Dendritic cell treated with granulocyte-macrophage colony-stimulating factor and Interleukin-4, amounts not matched to agents 40 ng/mL and 50 ng/mL, for 4 days (primary cell): Measurements from ENCODE around the gene GNAS.

Experiments
- H3K27ac Mint-ChIP-seq: one replicate; pipeline ENCODE4 v1.8.0; 2022; ENCODE audit warnings: mild to moderate bottlenecking, mixed read lengths
- H3K27me3 Mint-ChIP-seq: one replicate; pipeline ENCODE4 v1.8.0; 2022; ENCODE audit warnings: mild to moderate bottlenecking, mixed read lengths
- H3K36me3 Mint-ChIP-seq: one replicate; pipeline ENCODE4 v1.8.0; 2022; ENCODE audit warnings: low read depth, mixed read lengths
- H3K4me1 Mint-ChIP-seq: one replicate; pipeline ENCODE4 v1.8.0; 2022; ENCODE audit warnings: low read depth, mixed read lengths
- H3K4me3 Mint-ChIP-seq: one replicate; pipeline ENCODE4 v1.8.0; 2022; ENCODE audit warnings: mild to moderate bottlenecking, moderate library complexity, mixed read lengths
- H3K9me3 Mint-ChIP-seq: one replicate; pipeline ENCODE4 v1.8.0; 2022; ENCODE audit warnings: mixed read lengths
- intact Hi-C: fragments of 100-400 bp; cut with micrococcal nuclease; formaldehyde crosslinking; loops from one replicate; pipeline ENCODE4 v1.15.0; 2022

The GNAS gene

DNA sequence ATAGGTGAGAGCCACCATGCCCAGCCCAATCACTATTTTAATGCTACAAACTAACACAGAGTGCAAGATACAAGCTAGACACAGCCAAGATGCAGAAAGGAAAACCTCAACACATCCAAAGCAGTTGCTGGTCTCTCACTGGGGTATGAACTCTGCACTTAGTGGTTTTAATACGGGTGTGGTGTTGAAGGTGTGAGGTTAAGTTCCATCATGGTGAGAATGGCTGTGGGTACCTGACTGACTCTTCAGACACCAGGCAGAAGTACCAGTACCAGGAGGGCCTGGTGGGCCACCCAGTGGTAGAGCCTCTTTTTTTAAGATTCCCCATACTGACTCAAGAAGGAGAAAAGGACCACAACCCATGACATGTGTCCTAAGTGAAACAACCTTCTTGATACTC, 14.8 kb upstream of the GNAS start:
- H3K27me3 Mint-ChIP-seq: peaks cover 81% of the 10 kb centered on the region
- H3K27ac Mint-ChIP-seq: no peak overlapping the region
- intact Hi-C loops: no loop called here
- H3K4me3 Mint-ChIP-seq: no peak overlapping the region
- peaks cover 8% of the 10 kb centered on the region for H3K9me3 Mint-ChIP-seq
- H3K4me1 Mint-ChIP-seq: peaks cover 8% of the 10 kb centered on the region
- no peaks in the 10 kb centered on the region for H3K36me3 Mint-ChIP-seq

DNA sequence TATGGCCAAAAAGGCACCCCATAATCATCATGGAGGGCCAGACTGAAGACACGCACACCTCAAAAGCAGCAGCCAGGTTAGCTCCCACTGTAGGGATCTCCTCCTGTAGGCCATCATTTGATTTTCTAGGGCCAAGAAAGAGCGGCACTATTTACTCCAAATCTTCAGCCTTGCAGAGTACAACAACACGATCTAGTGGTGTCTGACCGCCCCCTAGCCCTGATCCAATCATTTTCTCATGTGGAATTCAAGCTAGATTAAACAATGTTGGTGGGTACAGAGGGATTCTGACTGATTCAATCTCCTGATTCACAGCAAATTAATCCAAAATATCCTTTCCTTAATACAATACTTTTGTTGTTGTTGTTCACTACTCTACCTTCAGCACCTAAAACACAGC, 14.3 kb upstream of the GNAS start:
- H3K27ac Mint-ChIP-seq: no peak overlapping the region
- peaks cover 80% of the 10 kb centered on the region for H3K27me3 Mint-ChIP-seq
- intact Hi-C loops: no loop called here
- H3K36me3 Mint-ChIP-seq: no peaks in the 10 kb centered on the region
- H3K4me3 Mint-ChIP-seq: no peak overlapping the region
- peaks cover 8% of the 10 kb centered on the region for H3K9me3 Mint-ChIP-seq
- H3K4me1 Mint-ChIP-seq: peaks cover 8% of the 10 kb centered on the region

DNA sequence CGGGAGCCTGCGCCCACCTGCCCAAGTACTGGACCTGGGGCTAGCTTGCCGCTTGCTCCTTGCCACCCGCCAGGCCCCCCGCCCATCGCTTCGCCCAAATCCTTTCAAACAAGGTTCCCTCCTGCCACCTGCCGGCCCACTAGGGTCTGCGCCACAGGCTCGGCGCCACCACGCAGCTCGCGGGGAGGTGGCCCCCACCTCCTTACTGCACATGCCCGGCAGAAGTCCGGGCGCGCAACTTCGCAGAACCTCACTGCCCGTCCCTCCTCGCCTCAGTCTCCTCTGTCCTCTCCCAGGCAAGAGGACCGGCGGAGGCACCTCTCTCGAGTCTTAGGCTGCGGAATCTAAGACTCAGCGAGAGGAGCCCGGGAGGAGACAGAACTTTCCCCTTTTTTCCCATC, 13.0 kb upstream of the GNAS start:
- H3K36me3 Mint-ChIP-seq: no peaks in the 10 kb centered on the region
- no peak overlapping the region for H3K4me3 Mint-ChIP-seq
- H3K9me3 Mint-ChIP-seq: peaks cover 8% of the 10 kb centered on the region
- H3K4me1 Mint-ChIP-seq: peaks cover 8% of the 10 kb centered on the region
- intact Hi-C loops: no loop called here
- no peak overlapping the region for H3K27ac Mint-ChIP-seq
- peaks cover 83% of the 10 kb centered on the region for H3K27me3 Mint-ChIP-seq

DNA sequence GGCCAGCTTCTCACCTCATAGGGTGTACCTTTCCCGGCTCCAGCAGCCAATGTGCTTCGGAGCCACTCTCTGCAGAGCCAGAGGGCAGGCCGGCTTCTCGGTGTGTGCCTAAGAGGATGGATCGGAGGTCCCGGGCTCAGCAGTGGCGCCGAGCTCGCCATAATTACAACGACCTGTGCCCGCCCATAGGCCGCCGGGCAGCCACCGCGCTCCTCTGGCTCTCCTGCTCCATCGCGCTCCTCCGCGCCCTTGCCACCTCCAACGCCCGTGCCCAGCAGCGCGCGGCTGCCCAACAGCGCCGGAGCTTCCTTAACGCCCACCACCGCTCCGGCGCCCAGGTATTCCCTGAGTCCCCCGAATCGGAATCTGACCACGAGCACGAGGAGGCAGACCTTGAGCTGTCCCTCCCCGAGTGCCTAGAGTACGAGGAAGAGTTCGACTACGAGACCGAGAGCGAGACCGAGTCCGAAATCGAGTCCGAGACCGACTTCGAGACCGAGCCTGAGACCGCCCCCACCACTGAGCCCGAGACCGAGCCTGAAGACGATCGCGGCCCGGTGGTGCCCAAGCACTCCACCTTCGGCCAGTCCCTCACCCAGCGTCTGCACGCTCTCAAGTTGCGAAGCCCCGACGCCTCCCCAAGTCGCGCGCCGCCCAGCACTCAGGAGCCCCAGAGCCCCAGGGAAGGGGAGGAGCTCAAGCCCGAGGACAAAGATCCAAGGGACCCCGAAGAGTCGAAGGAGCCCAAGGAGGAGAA, 12.3 kb upstream of the GNAS start:
- Mint-ChIP-seq H3K4me1 (peaks cover 8% of the 10 kb centered on the region), H3K4me3 (no peak overlapping the region), H3K9me3 (peaks cover 8% of the 10 kb centered on the region), H3K36me3 (no peaks in the 10 kb centered on the region), H3K27ac (no peak overlapping the region), H3K27me3 (peaks cover 86% of the 10 kb centered on the region)
- intact Hi-C loops: no loop called here

DNA sequence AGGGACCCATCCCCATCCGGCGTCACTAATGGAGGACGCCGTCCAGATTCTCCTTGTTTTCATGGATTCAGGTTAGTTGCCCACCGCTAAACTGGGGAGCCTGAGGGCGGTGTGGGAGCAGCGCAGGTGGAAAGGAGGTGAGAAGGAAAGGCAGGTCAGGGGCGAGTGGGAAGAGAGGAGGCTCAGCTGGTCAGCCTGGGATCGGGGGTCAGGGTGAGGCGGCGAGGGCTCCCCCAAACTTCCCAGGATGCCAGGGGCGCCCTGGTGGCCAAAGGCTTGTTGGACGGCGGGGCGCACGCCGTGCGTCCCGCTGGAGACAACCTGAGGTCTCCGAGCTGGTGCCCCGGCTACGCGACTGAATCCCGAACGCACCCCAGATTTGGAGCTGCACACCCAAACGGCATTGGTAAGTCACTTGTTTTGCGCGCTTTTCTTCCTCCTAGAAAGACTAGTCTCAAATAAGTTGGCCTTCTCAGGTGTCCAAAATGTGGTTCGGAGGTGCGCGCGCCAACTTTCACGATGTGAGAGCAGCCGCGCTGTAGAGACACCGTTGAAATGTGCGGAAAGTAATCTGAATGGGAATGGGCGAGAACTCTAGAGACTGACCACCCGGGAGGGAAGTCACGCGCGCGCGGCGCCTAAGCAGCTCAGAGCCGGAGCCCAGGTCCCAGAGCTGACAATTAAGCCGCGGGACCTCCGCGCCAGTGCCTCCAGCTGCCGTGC, 11.5 kb upstream of the GNAS start:
- Mint-ChIP-seq H3K27ac (no peak overlapping the region), H3K27me3 (peaks cover 86% of the 10 kb centered on the region), H3K4me1 (peaks cover 13% of the 10 kb centered on the region), H3K4me3 (no peak overlapping the region), H3K9me3 (peaks cover 8% of the 10 kb centered on the region), H3K36me3 (no peaks in the 10 kb centered on the region)
- intact Hi-C loops: no loop called here

DNA sequence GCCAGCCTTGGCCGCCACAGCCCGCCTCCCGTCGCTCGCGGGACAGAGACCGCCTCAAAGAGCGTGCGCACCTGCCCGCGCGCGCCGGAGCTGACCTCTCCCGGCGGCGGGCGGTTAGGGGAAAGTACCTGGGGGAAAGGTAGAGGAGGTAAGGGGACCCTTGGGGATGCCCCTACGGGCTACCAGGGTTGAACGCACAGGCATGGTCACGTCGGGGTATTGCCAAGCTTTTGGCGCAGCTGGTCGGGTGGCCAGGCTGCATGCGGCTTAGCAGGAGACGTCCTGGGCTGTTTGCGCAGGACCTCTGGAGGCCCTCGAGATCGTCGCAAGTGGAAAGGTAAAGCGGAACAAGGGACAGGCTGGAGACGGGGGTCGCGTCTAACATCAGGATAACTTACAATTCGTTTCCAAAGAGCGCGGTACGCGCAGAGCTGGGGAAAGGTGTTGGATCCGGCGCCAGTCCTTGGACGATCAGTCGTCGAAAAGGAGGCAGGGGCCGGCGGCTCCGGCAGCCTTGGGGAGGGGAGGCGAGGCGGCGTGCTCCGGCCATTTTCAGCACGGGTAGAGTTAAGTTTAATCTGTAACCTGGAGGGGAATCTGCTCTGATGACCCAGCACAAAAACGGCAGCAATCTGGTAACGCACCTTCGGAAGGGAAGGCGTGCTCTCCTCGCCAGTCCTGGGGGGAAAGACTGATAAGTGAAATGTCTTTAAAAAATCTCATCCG, 10.8 kb upstream of the GNAS start:
- Mint-ChIP-seq H3K9me3 (peaks cover 8% of the 10 kb centered on the region), H3K4me1 (peaks cover 17% of the 10 kb centered on the region), H3K36me3 (no peaks in the 10 kb centered on the region), H3K27ac (no peak overlapping the region), H3K27me3 (peaks cover 86% of the 10 kb centered on the region), H3K4me3 (no peak overlapping the region)
- intact Hi-C loops: no loop called here

DNA sequence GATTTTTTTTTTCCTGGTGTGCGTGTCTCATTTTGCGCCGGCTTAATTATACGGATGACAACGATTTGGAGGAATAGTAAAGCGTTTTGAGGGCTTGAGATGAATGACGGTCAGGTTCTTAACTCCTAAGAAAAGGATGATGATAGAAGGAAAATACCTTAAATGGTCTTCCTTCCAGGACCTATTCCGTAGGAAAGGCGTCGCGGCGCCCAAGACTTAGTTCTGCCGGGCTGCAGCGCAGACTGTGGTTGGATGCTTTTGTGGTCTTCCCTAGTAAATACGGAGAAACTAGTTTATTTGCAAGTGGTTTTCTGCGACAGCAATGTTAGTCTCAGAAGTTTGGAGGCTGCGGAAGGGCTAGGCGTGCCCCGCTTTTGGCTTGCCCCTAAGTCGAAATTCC, 10.2 kb upstream of the GNAS start:
- Mint-ChIP-seq H3K9me3 (peaks cover 8% of the 10 kb centered on the region), H3K4me1 (peaks cover 23% of the 10 kb centered on the region), H3K27ac (no peak overlapping the region), H3K4me3 (no peak overlapping the region), H3K36me3 (no peaks in the 10 kb centered on the region), H3K27me3 (peaks cover 90% of the 10 kb centered on the region)
- intact Hi-C loops: no loop called here

DNA sequence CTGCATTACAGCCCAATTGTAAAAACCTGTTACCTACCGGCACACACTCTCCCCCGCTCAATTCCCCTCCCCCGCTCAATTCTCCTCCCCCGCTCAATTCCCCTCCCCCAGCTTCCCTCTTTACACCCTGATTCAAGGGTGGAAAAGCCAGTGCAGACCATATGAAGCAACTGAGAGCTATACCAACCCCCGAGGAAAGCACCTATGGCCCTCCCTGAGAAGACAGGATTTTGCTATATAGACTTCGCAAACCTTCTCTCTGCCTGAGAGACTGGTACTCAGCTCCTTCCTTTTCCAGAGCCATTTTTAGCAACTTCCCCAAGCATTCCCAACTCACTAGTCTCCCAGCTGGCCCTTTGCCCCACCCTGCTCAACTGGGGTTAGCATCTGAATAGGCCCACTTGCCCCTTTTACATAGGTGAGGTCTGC, 9.4 kb upstream of the GNAS start:
- Mint-ChIP-seq H3K9me3 (peaks cover 8% of the 10 kb centered on the region), H3K36me3 (no peaks in the 10 kb centered on the region), H3K4me3 (no peak overlapping the region), H3K4me1 (peaks cover 32% of the 10 kb centered on the region), H3K27me3 (peaks cover 90% of the 10 kb centered on the region), H3K27ac (no peak overlapping the region)
- intact Hi-C loops: no loop called here

DNA sequence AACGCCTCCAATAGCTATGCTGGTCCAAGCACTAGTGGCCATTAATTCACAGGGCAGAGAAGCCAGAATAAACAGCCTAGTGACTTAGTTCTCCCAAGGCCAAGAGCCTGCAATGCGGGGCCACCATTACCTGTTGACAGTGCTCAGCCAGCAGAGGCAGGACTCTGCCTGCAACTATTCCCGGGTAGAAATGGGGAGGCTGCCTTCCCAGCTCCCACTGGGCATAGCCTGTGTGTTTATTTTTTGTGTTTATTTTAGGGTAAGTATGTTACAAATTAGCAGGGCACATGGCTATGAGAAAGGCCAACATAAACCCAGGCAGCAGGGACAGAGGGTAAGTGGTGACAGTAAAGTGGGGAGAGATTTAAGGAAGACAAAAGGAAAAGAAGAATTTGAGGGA, 6.8 kb upstream of the GNAS start:
- intact Hi-C loops: no loop called here
- Mint-ChIP-seq H3K9me3 (no peaks in the 10 kb centered on the region), H3K27me3 (peaks cover 91% of the 10 kb centered on the region), H3K27ac (no peak overlapping the region), H3K36me3 (no peaks in the 10 kb centered on the region), H3K4me3 (no peak overlapping the region), H3K4me1 (peaks cover 40% of the 10 kb centered on the region)

DNA sequence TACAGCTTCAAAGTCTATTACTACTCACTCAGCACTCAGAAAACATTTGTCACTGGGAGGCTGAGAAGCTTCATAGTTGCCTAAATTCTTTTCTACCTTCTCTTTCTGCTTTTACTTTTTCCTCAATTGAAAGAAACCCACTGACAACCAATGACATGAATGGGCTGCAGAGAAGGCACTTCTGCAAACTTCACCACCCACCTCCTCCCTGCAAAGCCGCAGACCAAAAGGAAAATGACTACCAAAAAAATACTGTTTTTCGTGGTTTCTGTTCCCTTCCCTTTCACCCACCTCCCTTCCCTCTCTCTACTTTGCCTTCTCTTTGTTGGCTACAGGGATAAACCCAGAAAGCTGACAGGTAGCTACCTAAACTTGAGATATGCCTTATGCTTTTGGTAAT, 5.1 kb upstream of the GNAS start:
- H3K4me1 Mint-ChIP-seq: peaks cover 54% of the 10 kb centered on the region
- no peaks in the 10 kb centered on the region for H3K36me3 Mint-ChIP-seq
- H3K27me3 Mint-ChIP-seq: peaks cover 91% of the 10 kb centered on the region
- no peak overlapping the region for H3K27ac Mint-ChIP-seq
- H3K9me3 Mint-ChIP-seq: peaks cover 14% of the 10 kb centered on the region
- H3K4me3 Mint-ChIP-seq: peak overlapping the region; percentile 25
- intact Hi-C loops: no loop called here

DNA sequence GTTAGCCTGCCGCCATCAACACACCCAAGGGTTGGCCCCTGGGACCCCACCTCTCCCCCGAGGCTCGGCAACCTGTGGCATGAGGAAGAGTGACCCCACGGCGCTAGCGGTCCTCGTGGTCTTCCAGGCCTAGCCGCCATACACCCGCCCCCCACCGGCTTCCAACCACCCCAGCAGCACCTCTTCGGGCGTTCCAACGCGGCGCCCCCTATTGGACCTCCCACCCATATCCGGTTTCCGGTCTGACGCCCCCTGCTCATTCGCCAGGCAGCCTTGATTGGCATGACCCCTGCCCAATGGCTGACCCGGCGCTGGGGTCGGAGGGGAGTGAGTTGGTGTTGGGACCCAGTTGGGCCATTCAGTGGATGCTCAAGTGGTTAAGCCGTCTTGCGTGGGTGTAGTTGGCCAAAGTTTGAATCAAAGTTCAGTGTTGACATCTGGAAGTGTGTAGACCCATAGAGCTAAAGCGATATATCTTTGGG, 1.8 kb upstream of the GNAS start, which contains the start of gene GNAS-AS1:
GNAS-AS1 (minus strand) TSS at position 210 of the 482 bp plus-strand sequence.
- Mint-ChIP-seq H3K4me1 (peaks cover 61% of the 10 kb centered on the region), H3K36me3 (no peaks in the 10 kb centered on the region), H3K9me3 (peaks cover 18% of the 10 kb centered on the region), H3K4me3 (no peak within 1 kb of the TSS), H3K27me3 (peaks cover 91% of the 10 kb centered on the region), H3K27ac (no peak within 1 kb of the TSS)
- intact Hi-C loops: loop anchor here (5.0 kb wide), 1 partner anchor 203 kb away; no protein-coding TSS in a partner anchor

DNA sequence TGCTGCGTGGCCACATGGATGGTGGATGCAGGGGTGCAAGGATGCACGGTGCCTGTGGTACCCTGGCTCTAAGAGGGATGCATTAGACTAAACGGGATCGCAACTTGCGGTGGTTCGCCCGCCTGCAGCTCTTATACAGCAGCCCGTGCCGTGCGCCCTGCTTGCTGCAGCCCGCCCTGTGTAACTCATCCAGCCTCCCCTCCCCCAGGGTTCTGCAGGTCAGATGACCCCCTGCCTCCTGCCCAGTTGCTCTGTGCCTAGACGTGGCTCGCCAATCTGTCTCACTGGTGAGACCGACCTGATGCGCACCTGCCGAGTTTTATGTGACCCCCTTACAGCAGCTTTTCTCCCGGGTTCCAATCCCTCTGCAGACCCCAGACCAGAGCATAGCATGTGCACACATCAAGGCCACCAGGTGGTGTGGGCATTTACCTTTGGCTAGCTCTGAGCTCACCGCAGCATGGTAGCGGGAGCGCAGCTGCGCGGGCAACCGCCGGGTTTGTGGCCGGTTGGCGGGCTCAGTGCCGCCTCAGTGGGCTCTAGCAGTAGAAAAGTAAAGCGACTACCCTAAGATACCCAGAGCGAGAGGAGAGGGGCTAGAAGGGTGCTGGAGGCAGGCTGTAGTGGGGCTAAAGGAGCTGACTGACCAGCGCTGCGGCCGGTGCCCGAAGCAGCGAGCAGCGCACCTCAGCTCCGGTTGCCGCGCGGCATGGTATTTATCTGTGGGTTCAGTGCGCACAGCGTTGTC, 1.1 kb upstream of the GNAS start:
- Mint-ChIP-seq H3K4me1 (peaks cover 61% of the 10 kb centered on the region), H3K9me3 (peaks cover 18% of the 10 kb centered on the region), H3K4me3 (no peak overlapping the region), H3K27me3 (peaks cover 91% of the 10 kb centered on the region), H3K27ac (no peak overlapping the region), H3K36me3 (no peaks in the 10 kb centered on the region)
- intact Hi-C loops: loop anchor here (5.0 kb wide), 1 partner anchor 204 kb away; no protein-coding TSS in a partner anchor

DNA sequence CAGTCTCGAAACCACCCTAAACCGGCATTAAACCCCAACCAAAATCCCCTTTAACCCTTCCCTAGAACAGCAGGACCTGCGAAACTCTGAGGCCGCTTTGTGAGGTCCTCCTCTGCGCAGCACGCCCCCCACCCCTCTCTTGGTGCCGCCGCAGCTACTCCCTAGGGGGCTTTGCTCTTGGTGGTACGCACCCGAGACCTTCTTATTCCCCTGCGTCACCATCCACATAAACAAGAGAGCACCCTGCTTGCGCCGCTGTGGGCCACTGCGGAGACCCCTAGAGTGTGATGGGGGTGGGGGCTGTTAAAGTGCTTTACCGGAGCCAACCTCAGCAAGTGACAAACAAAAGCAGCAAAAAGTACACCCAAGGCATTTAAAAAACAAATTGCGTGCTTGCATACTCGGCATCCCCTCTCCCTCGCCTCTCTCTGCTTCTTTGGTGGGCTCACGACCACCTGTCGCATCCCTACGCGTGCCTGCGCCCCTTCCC, 502 bp upstream of the GNAS start:
- no peak overlapping the region for H3K27ac Mint-ChIP-seq
- H3K9me3 Mint-ChIP-seq: peaks cover 18% of the 10 kb centered on the region
- no peaks in the 10 kb centered on the region for H3K36me3 Mint-ChIP-seq
- peaks cover 56% of the 10 kb centered on the region for H3K4me1 Mint-ChIP-seq
- intact Hi-C loops: loop anchor here (5.0 kb wide), 1 partner anchor 205 kb away; no protein-coding TSS in a partner anchor
- H3K27me3 Mint-ChIP-seq: peaks cover 91% of the 10 kb centered on the region
- H3K4me3 Mint-ChIP-seq: peak overlapping the region; percentile 55
